ENCODE results near the gene CACNA1A.

The CACNA1A gene

DNA sequence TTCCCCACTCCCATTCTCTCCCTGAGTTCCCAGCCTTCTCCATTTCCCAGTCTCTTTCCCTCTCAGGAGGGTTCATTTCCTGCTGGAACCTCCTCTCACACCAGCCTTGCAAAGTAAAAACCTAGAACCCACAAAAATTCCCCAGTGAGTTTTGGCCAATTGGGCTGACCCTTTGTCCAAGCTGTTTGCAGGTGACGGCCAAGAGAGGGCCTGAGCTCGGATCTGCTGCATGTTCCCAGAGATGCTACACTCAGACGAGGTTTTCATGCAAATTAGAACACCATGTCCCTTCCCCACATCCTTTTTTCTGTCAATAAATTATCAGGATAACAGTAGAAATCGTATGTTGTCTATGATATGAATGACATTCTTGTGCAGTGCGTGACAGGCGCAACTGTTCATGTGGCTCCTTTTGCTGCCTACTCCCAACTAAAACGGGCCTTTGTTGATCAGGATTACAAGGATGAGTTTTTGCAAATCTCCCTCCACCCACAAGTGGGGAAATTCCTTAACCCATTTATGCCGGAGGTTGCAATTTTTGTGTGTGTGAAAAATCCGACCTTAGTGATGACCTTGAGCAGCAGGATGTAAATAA, 149.5 kb downstream of the CACNA1A start:
- DNase-seq = no peak

- DNase-seq = no peak
Measured at GRCh38 chr19:13356185-13356584, 150.1 kb downstream of the CACNA1A start.

DNA sequence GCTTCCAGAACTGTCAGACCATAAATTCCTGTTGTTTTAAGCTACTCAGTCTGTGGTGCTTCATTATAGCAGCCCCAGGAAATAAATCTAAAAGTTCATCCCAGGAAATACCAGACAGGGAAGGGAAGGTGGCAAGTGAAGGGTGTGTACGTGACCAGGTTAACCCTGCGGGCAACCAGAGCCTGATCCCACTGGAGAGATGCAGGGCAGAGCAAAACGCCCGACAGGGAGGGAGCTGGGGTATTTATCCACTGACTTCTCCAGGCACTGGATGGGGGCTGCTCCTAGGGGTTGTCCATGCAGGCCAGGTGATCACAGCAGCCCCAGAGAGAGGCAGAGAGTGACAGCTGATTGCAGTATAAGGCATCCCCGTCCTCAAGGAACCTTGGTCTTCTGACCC, 150.9 kb downstream of the CACNA1A start:
- no peak for DNase-seq

GRCh38 chr19:13353625-13354024, 152.7 kb downstream of the CACNA1A start:
- DNase-seq = no peak

- DNase-seq = no peak
Measured at GRCh38 chr19:13350759-13351158, 155.5 kb downstream of the CACNA1A start.

DNA sequence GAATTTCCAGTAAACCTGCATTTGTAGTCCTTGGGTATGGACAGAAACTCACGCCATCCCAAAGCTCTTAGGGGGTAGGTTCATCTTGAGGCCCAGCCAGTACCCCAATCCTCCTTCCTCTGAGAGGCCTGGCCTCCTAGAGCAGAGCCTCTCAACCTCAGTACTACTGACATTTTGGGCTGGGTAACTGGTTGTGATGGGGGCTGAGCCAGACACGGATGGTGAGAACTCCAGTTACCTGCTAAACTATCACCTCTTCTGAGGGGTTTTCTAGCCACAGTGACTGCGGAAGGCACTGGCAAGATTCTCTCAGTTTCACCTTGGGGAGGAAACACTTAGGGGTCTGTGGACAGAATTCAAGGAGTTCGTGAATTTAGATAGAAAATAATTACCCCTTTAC, 156.2 kb downstream of the CACNA1A start:
- no peak for DNase-seq

- DNase-seq = no peak
Measured at GRCh38 chr19:13347367-13347766, 158.9 kb downstream of the CACNA1A start.

DNA sequence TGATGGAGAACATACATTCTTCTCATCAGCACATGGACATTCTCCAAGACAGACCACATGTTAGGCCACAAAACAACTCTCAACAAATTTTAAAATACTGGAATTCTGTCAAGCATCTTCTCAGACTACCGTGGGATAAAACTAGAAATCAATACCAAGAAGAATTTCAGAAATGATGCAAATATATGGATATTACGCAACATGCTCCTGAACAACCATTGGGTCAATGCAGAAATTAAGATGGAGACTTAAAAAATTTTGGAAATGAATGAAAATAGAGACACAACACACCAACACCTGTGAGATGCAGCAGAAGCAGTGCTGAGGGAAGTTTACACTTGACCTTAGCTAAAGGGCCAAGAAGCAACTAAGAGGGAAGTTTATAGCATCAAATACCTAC, 162.8 kb downstream of the CACNA1A start:
- no peak for DNase-seq

- DNase-seq = no peak
Measured at GRCh38 chr19:13342672-13343071, 163.6 kb downstream of the CACNA1A start.

DNA sequence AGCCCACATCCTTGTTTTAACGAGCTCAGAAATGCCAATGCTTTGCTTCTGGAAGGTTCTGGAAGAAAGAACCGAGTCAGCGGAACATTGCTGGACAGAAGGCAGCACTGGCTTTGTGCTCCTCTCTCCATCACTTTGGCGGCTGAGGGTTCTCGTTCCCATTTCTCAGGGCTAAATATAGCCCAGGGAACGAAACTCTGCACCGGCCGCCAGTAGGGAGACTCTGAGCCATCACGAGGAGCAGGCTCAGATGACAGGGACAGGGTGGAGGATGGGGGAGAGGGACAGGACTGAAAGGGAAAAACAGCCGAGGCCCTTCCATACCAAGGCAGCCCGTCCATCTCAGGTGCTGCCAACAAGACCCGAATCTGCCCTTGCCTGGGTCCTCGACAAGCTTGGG, 166.4 kb downstream of the CACNA1A start:
- no peak for DNase-seq

GRCh38 chr19:13337181-13337580, 169.1 kb downstream of the CACNA1A start:
- no peak for DNase-seq

GRCh38 chr19:13334801-13335481, 171.3 kb downstream of the CACNA1A start:
- DNase-seq = no peak

- DNase-seq = no peak
Measured at GRCh38 chr19:13330285-13330684, 176.0 kb downstream of the CACNA1A start.

DNA sequence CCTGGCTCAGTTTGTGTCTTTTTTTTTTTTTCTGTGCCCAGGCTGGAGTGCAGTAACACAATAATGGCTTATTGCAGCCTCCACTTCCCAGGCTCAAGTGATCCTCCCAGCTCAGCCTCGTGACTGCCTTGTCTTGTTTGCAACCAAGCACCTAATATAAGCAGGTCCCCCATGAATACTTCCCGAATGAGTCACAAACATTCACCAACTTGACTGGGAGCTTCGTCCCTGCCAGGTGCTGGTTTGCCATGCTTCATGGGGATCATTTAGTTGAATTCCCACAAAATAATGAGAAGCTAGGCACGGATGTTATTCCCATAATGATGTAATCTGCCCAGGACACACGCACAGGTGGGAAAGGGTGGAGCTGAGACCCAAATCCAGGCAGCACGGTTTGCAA, 176.5 kb downstream of the CACNA1A start:
- DNase-seq = no peak

DNA sequence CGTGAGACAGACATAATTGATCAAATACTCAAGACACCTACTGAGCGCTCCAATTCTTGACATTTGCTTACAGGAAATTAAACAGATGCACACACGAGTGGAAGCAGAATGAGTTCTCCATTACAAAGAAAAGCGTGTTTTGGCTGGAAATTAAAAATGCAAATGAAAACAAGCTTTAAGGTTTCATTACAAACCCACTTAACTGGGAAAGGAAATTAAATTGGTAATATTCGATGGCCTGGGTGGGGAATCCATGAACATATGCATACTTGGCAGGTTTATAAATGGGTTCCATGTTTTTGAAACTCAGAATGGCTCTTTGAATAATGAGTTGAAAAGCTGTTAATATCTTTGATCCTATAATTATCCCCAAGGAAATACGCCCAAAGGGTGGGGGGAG, 178.0 kb downstream of the CACNA1A start:
- no peak for DNase-seq

DNA sequence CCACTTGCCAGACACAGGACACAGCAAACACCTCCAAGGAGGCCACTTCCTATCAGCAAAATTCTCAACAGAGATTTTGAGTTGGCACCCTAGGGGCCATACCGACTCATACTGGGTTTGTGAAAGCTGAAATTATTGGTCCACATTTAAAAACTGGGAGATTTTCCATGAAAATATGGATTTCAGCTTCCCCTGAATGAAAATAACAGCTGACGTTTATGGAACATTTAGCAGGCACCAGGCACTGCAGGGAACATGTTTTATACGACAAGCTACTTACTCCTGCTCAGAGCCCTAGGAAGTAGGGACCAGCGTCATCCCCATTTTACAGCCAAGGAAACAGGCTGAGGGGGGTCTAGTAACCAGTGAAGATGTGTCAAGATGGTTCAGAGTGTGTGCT, 186.8 kb downstream of the CACNA1A start:
- no peak for DNase-seq

DNA sequence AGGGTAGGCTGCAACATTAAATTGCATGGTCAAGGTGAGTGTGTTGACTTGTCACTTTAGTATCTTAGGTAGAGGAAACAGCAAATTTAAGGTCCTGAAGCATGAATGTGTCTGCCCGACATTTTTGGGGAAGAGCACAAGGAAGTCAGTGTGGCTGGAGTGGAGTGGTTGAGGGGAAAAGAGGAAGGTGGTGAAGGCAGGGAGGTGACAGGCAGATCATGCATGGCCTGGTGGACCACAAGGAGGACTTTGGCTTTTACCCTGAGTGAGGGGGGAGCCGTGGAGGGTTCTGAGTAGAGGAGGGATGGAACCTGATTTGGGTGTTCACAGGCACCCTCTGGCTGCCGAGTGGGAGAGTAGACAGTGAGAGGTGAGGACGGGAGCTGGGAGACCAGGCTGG, 188.1 kb downstream of the CACNA1A start:
- DNase-seq = no peak

DNA sequence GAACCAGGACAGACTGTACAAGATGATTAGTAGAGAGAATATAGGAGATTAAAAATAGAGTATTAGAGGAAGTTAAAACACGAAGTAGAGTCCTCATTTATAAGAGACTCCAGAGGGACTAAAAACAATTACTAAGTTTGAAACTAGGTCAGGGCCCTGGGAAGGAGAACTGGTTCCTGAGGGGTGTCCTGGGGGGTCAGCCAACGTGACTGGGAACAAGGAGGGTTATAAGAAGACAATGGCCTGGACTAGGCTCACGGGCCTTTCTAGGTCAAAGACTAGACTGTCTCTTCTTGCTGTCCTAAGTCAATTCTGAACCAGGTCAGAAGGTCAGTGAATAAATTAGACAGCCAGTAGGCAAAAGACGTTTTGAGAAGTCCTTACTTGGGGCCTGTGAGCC, 190.8 kb downstream of the CACNA1A start:
- DNase-seq = no peak

DNA sequence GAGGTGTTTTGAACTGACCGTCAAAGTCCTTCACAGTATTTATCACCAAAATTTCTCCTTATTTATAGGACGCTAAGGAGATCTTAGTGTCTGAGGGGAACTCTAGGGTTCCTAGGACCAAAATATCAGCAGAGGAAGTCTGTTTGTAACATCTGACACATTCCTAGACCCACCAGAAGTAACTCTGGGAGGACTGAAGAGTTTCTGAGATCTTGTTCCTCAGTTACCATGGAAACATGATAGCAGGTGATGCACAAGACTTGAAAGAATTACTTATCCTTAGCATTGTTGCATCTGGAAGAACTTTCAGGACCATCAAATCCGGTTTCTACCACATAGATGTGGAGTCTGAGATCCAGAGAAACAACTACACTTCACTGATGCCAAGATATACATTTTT, 191.5 kb downstream of the CACNA1A start:
- DNase-seq = no peak

GRCh38 chr19:13313875-13314274, 192.4 kb downstream of the CACNA1A start:
- DNase-seq = no peak

DNA sequence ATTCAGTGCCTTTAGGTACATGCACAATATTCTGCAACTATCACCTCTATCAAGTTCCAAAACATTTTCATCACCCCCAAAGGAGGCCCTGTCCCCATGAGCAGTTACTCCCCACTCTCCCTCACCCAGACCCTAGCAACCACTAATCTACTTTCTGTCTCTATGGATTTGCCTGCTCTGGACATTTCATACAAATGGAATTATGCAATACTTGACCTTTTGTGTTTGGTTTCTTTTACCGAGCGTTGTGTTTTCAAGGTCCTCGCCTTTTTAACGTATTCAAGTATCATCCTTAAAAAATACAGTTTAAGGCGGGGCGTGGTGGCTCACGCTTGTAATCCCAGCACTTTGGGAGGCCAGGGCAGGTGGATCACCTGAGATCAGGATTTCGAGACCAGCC, 196.4 kb downstream of the CACNA1A start:
- DNase-seq = no peak

- DNase-seq = no peak
Measured at GRCh38 chr19:13303381-13304129, 202.7 kb downstream of the CACNA1A start.

GRCh38 chr19:13302526-13303270, 203.6 kb downstream of the CACNA1A start:
- DNase-seq = no peak
